HuH-7 (cell line): ENCODE results near the gene ZNF831.

Source experiments
- DNase-seq: peaks from one replicate; pipeline ENCODE4 v3.0.0; 2011; ENCODE audit warnings: low spot score

ZNF831 gene

GRCh38 chr20:59157961-59158541, 5.6 kb upstream of the ZNF831 start:
- no peak for DNase-seq

GRCh38 chr20:59158673-59159072, 4.9 kb upstream of the ZNF831 start:
- no peak for DNase-seq

- DNase-seq = no peak
These were observed 4.5 kb upstream of the ZNF831 start for GRCh38 chr20:59159091-59159490.

GRCh38 chr20:59159493-59160376, 3.9 kb upstream of the ZNF831 start:
- no peak for DNase-seq

GRCh38 chr20:59160389-59161115, 3.1 kb upstream of the ZNF831 start:
- no peak for DNase-seq

GRCh38 chr20:59161721-59162120, 1.9 kb upstream of the ZNF831 start:
- DNase-seq = no peak

- DNase-seq = no peak
These were observed 1.2 kb downstream of the ZNF831 start for GRCh38 chr20:59164686-59165391.

- DNase-seq = no peak
These were observed 1.8 kb downstream of the ZNF831 start for GRCh38 chr20:59165396-59165795.

GRCh38 chr20:59165891-59166709, 2.5 kb downstream of the ZNF831 start:
- no peak for DNase-seq

- no peak for DNase-seq
These were observed 7.1 kb downstream of the ZNF831 start for GRCh38 chr20:59170406-59171349.

- no peak for DNase-seq
These were observed 8.4 kb downstream of the ZNF831 start for GRCh38 chr20:59171986-59172385.

- DNase-seq = no peak
These were observed 10.4 kb downstream of the ZNF831 start for GRCh38 chr20:59173938-59174491.

GRCh38 chr20:59175002-59175401, 11.4 kb downstream of the ZNF831 start:
- DNase-seq = no peak

- no peak for DNase-seq
These were observed 12.2 kb downstream of the ZNF831 start for GRCh38 chr20:59175861-59176260.

GRCh38 chr20:59176812-59177211, 13.2 kb downstream of the ZNF831 start:
- no peak for DNase-seq

GRCh38 chr20:59177266-59178250, 13.9 kb downstream of the ZNF831 start:
- no peak for DNase-seq

GRCh38 chr20:59178983-59179595, 15.5 kb downstream of the ZNF831 start:
- no peak for DNase-seq

GRCh38 chr20:59179988-59180387, 16.4 kb downstream of the ZNF831 start:
- DNase-seq = no peak
